GM12878 (cell line): Measurements from ENCODE around the gene DCTN2. TPM values are rescaled to one million over a fixed set of nuclear protein-coding genes. Genes with fewer than 3 reads are reported as not detected.

Source experiments
- CHD2 ChIP-seq: IDR thresholded peaks from 2 replicates; pipeline ENCODE4 v1.6.1; 2011; ENCODE audit warnings: low read depth, low read length, improper control_type of control experiment, borderline replicate concordance
- ETV6 ChIP-seq, 2 experiments: fragments of 450-650 bp in 1 of 2; IDR thresholded peaks in 1 of 2; conservative IDR thresholded peaks in 1 of 2; 2 replicates each; pipeline ENCODE4 v1.6.1; 2014; ENCODE audit warnings: antibody characterized with exemption in 1 of 2, borderline replicate concordance in 1 of 2, low read depth in 1 of 2, mild to moderate bottlenecking in 1 of 2, moderate library complexity in 1 of 2
- KAT2A ChIP-seq: conservative IDR thresholded peaks from 2 replicates; pipeline ENCODE4 v1.6.1; 2011; ENCODE audit warnings: low read depth, low read length; ENCODE audit not compliant: control insufficient read depth
- MTA2 ChIP-seq: fragments of 450-650 bp; IDR thresholded peaks from 2 replicates; pipeline ENCODE4 v1.6.1; 2016; ENCODE audit warnings: low read depth, mild to moderate bottlenecking, moderate library complexity
- NFYA ChIP-seq: IDR thresholded peaks from 2 replicates; pipeline ENCODE4 v1.6.1; 2011; ENCODE audit warnings: low read depth, mild to moderate bottlenecking, low read length, improper control_type of control experiment, borderline replicate concordance
- PML ChIP-seq: IDR thresholded peaks from 2 replicates; pipeline ENCODE4 v1.6.1; 2012; ENCODE audit warnings: low read length, inconsistent platforms
- TAF1 ChIP-seq: IDR thresholded peaks from 2 replicates; pipeline ENCODE4 v1.6.1; 2011; ENCODE audit warnings: mild to moderate bottlenecking, low read depth, low read length, borderline replicate concordance
- TARDBP ChIP-seq: IDR thresholded peaks from 2 replicates; pipeline ENCODE4 v1.6.1; 2016; ENCODE audit warnings: borderline replicate concordance
- TCF3 ChIP-seq: IDR thresholded peaks from 2 replicates; pipeline ENCODE4 v1.6.1; 2012; ENCODE audit warnings: low read depth, mild to moderate bottlenecking, low read length, borderline replicate concordance; ENCODE audit not compliant: insufficient read depth
- WRNIP1 ChIP-seq: IDR thresholded peaks from 2 replicates; pipeline ENCODE4 v1.6.1; 2011; ENCODE audit warnings: low read depth, low read length, improper control_type of control experiment, borderline replicate concordance
- polyA plus RNA-seq, 11 experiments: library from polyadenylated mRNA; depleted of rRNA in 4 of 11; unstranded in 6 of 11; stranded (reverse) in 5 of 11; fragments of >200 nt; fragmentation: Nextera tagmentation in 4 of 11; fragmentation: Illumina TruSeq in 1 of 11; extraction: Ambion mirVana in 4 of 11; extraction: Trizol in 1 of 11; gene quantifications; 1 replicate in 1 of 11; 2 replicates in 10 of 11; pipeline versions ENCODE4 v1.2.1 to v1.2.3, GENCODE V29; 2011 to 2016; ENCODE audit warnings: inconsistent platforms in 2 of 11, missing spikeins in 2 of 11, low read depth in 1 of 11
- total RNA-seq, 4 experiments: library from RNA; depleted of rRNA in 3 of 4; stranded (reverse); fragments of >200 nt in 3 of 4; fragmentation: Illumina TruSeq in 1 of 4; extraction: Trizol in 1 of 4; gene quantifications; 2 replicates each; pipeline versions ENCODE4 v1.2.1 to v1.2.3, GENCODE V29; 2013 to 2021
- TF ChIP-seq, protein P1 (sequence below): fragments of 450-650 bp; conservative IDR thresholded peaks from 2 replicates; pipeline ENCODE4 v1.6.1; 2017; ENCODE audit warnings: mild to moderate bottlenecking, moderate library complexity
- TF ChIP-seq, protein P2 (sequence below): fragments of 450-650 bp; IDR thresholded peaks from 2 replicates; pipeline ENCODE4 v1.6.1; 2017; ENCODE audit warnings: mild to moderate bottlenecking
- TF ChIP-seq, protein P3 (sequence below): IDR thresholded peaks from 2 replicates; pipeline ENCODE4 v1.6.1; 2012; ENCODE audit warnings: mild to moderate bottlenecking, low read depth, low read length
- TF ChIP-seq, protein P4 (sequence below), 3 experiments: IDR thresholded peaks in 2 of 3; conservative IDR thresholded peaks in 1 of 3; 2 replicates each; pipeline ENCODE4 v1.5.1; 2011; ENCODE audit warnings: low read depth in 3 of 3, low read length in 3 of 3, mild to moderate bottlenecking in 3 of 3, control low read depth in 2 of 3, moderate library complexity in 2 of 3, inconsistent platforms in 1 of 3, mixed read lengths in 1 of 3; ENCODE audit not compliant: control insufficient read depth in 2 of 3, insufficient read depth in 1 of 3; ENCODE audit errors: extremely low read depth in 1 of 3
- TF ChIP-seq, protein P5 (sequence below): IDR thresholded peaks from 2 replicates; pipeline ENCODE4 v1.6.1; 2011; ENCODE audit warnings: low read depth, low read length, improper control_type of control experiment, borderline replicate concordance
- TF ChIP-seq, protein P6 (sequence below): IDR thresholded peaks from 2 replicates; pipeline ENCODE4 v1.6.1; 2011; ENCODE audit warnings: borderline replicate concordance, low read depth, mild to moderate bottlenecking, moderate library complexity, mixed read lengths, low read length; ENCODE audit not compliant: insufficient read depth; ENCODE audit errors: extremely low read length

DCTN2 gene
- total and polyA plus RNA-seq, 10 of the 15 experiments (the other 5 are each of a cell fraction or from before 2014, with no cell fraction given), result 32.3 to 171 (median 100) TPM

DNA sequence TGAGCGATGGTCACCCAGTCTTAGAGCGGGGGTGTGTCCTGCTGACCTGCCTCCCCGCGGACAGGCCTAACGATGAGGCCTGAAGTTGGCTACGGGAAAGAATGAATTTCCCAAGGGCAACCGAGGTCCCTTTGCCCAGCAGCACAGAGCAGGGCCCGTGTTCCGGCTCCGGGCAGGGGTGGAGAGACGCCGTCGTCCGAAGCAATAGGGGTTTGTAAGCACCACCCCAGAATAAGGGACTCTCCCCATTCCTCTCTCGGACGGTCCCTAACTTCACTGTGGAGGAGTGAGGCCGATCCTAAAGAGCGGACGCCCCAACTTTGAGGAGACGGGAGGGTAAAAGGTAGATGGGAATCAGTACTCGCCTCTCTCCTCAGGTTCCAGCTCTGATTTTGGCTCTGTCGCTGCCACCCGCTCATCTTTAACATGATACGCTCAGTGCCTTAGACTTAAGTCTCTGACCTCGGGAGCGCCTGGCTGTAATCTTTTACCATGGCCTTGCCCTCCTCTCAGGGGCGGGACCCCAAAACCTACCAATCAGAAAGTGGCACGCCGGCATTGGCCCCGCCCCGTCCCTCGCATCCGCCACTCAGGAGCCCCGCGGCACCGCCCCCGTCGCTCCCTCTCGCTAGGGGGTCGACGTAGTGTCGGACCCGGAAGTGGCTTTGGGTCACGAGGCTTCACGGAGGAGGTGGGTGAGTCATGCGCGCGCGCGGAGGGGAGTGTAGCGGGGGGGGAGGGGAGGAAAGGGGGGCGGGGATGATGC, 26.8 kb downstream of the DCTN2 start, which contains the start of gene DDIT3 (continued):
- TF ChIP-seq, protein P1, sequence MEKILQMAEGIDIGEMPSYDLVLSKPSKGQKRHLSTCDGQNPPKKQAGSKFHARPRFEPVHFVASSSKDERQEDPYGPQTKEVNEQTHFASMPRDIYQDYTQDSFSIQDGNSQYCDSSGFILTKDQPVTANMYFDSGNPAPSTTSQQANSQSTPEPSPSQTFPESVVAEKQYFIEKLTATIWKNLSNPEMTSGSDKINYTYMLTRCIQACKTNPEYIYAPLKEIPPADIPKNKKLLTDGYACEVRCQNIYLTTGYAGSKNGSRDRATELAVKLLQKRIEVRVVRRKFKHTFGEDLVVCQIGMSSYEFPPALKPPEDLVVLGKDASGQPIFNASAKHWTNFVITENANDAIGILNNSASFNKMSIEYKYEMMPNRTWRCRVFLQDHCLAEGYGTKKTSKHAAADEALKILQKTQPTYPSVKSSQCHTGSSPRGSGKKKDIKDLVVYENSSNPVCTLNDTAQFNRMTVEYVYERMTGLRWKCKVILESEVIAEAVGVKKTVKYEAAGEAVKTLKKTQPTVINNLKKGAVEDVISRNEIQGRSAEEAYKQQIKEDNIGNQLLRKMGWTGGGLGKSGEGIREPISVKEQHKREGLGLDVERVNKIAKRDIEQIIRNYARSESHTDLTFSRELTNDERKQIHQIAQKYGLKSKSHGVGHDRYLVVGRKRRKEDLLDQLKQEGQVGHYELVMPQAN, result peak; percentile 82
- TF ChIP-seq NFYA (no peak), TAF1 (peak; percentile 97), KAT2A (no peak), MTA2 (no peak), CHD2 (peak; percentile 81), PML (peak; percentile 99), ETV6 (conservative IDR thresholded peaks at IDR 0.05 in 1 of 2, IDR thresholded peaks at IDR 0.05 in 1 of 2; ENCODE audit: borderline replicate concordance in 1 of 2, low read depth in 1 of 2) (no peak), TARDBP (no peak), TCF3 (peak; percentile 86; the same call in 1 of the 2 replicates), WRNIP1 (peak; percentile 97; the same call in 1 of the 2 replicates)
- TF ChIP-seq, protein P2, sequence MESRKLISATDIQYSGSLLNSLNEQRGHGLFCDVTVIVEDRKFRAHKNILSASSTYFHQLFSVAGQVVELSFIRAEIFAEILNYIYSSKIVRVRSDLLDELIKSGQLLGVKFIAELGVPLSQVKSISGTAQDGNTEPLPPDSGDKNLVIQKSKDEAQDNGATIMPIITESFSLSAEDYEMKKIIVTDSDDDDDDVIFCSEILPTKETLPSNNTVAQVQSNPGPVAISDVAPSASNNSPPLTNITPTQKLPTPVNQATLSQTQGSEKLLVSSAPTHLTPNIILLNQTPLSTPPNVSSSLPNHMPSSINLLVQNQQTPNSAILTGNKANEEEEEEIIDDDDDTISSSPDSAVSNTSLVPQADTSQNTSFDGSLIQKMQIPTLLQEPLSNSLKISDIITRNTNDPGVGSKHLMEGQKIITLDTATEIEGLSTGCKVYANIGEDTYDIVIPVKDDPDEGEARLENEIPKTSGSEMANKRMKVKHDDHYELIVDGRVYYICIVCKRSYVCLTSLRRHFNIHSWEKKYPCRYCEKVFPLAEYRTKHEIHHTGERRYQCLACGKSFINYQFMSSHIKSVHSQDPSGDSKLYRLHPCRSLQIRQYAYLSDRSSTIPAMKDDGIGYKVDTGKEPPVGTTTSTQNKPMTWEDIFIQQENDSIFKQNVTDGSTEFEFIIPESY, result no peak
- TF ChIP-seq, protein P3, sequence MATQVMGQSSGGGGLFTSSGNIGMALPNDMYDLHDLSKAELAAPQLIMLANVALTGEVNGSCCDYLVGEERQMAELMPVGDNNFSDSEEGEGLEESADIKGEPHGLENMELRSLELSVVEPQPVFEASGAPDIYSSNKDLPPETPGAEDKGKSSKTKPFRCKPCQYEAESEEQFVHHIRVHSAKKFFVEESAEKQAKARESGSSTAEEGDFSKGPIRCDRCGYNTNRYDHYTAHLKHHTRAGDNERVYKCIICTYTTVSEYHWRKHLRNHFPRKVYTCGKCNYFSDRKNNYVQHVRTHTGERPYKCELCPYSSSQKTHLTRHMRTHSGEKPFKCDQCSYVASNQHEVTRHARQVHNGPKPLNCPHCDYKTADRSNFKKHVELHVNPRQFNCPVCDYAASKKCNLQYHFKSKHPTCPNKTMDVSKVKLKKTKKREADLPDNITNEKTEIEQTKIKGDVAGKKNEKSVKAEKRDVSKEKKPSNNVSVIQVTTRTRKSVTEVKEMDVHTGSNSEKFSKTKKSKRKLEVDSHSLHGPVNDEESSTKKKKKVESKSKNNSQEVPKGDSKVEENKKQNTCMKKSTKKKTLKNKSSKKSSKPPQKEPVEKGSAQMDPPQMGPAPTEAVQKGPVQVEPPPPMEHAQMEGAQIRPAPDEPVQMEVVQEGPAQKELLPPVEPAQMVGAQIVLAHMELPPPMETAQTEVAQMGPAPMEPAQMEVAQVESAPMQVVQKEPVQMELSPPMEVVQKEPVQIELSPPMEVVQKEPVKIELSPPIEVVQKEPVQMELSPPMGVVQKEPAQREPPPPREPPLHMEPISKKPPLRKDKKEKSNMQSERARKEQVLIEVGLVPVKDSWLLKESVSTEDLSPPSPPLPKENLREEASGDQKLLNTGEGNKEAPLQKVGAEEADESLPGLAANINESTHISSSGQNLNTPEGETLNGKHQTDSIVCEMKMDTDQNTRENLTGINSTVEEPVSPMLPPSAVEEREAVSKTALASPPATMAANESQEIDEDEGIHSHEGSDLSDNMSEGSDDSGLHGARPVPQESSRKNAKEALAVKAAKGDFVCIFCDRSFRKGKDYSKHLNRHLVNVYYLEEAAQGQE, result no peak
- TF ChIP-seq, protein P4, sequence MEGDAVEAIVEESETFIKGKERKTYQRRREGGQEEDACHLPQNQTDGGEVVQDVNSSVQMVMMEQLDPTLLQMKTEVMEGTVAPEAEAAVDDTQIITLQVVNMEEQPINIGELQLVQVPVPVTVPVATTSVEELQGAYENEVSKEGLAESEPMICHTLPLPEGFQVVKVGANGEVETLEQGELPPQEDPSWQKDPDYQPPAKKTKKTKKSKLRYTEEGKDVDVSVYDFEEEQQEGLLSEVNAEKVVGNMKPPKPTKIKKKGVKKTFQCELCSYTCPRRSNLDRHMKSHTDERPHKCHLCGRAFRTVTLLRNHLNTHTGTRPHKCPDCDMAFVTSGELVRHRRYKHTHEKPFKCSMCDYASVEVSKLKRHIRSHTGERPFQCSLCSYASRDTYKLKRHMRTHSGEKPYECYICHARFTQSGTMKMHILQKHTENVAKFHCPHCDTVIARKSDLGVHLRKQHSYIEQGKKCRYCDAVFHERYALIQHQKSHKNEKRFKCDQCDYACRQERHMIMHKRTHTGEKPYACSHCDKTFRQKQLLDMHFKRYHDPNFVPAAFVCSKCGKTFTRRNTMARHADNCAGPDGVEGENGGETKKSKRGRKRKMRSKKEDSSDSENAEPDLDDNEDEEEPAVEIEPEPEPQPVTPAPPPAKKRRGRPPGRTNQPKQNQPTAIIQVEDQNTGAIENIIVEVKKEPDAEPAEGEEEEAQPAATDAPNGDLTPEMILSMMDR (IDR thresholded peaks at IDR 0.05 in 2 of 3, conservative IDR thresholded peaks at IDR 0.05 in 1 of 3; ENCODE audit: control insufficient read depth in 2 of 3, extremely low read depth in 1 of 3, insufficient read depth in 1 of 3, low read depth in 3 of 3, low read length in 3 of 3), result no peak
- TF ChIP-seq, protein P5, sequence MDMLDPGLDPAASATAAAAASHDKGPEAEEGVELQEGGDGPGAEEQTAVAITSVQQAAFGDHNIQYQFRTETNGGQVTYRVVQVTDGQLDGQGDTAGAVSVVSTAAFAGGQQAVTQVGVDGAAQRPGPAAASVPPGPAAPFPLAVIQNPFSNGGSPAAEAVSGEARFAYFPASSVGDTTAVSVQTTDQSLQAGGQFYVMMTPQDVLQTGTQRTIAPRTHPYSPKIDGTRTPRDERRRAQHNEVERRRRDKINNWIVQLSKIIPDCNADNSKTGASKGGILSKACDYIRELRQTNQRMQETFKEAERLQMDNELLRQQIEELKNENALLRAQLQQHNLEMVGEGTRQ, result peak; percentile 48
- TF ChIP-seq, protein P6, sequence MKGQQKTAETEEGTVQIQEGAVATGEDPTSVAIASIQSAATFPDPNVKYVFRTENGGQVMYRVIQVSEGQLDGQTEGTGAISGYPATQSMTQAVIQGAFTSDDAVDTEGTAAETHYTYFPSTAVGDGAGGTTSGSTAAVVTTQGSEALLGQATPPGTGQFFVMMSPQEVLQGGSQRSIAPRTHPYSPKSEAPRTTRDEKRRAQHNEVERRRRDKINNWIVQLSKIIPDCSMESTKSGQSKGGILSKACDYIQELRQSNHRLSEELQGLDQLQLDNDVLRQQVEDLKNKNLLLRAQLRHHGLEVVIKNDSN, result peak; percentile 85
